ENCODE measurements around the gene ASPRV1.

DNA sequence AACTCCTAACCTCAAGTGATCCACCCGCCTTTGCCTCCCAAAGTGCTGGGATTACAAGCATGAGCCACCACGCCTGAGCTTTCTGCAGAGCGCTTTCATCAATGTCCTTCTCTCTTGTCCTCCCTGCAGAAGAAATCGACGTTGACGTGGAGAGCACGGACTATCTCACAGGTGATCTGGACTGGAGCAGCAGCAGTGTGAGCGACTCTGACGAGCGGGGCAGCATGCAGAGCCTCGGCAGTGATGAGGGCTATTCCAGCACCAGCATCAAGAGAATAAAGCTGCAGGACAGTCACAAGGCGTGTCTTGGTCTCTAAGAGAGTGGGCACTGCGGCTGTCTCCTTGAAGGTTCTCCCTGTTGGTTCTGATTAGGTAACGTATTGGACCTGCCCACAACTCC lies 23.5 kb downstream of the ASPRV1 start:
- TF ChIP-seq POLR2A (IDR thresholded peaks at IDR 0.05; ENCODE audit: low read depth, low read length) (no peak), TAF1 (IDR thresholded peaks at IDR 0.05; ENCODE audit: borderline replicate concordance, low read depth, low read length) (no peak), POLR2AphosphoS5 (IDR thresholded peaks at IDR 0.05; ENCODE audit: low read depth, low read length) (no peak)

Measured in GM12892 (cell line).